ENCODE measurements around the gene TMPRSS9.

The TMPRSS9 gene

DNA sequence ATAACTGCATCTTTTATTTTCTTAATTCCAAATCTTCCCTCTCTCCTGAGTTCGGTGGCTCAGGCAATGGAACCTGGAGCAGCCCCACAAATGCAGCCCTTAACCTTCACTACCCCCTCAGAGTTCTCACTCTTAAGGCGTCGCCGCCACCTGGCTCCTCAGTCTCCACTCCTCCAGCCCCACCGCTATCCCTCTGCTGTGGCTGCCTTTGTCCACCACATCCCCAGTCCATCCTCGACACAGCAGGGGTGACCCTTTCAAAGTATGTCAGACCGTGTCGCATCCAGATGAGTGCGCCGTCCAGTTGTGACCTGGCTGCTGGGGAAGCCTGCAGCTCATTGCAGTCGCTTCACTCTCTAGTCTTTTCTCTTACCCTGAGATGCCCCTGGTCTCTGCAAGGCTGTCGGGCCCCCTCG, 30.6 kb upstream of the TMPRSS9 start:
- DNase-seq (ENCODE audit: low spot score) = no peak

DNA sequence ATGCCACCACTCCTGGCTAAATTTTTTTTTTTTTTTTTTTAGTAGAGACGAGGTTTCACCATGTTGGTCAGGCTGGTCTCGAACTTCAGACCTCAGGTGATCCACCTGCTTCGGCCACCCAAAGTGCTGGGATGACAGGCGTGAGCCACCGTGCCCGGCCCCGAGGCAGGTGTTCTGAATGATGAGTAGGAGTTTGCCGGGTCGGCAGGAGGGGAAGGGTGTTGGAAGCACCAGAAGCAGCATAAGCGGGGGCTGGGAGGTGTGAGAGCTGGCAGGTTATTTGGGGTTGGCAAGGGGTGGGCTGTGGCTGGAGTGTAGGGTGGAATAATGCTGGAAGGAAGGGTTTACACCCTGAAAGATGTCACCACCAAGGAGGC, 29.8 kb upstream of the TMPRSS9 start:
- no peak for DNase-seq (ENCODE audit: low spot score)

GRCh38 chr19:2330632-2331284, 29.3 kb upstream of the TMPRSS9 start:
- DNase-seq (ENCODE audit: low spot score) = no peak

GRCh38 chr19:2331601-2332246, 28.3 kb upstream of the TMPRSS9 start:
- DNase-seq (ENCODE audit: low spot score) = no peak

DNA sequence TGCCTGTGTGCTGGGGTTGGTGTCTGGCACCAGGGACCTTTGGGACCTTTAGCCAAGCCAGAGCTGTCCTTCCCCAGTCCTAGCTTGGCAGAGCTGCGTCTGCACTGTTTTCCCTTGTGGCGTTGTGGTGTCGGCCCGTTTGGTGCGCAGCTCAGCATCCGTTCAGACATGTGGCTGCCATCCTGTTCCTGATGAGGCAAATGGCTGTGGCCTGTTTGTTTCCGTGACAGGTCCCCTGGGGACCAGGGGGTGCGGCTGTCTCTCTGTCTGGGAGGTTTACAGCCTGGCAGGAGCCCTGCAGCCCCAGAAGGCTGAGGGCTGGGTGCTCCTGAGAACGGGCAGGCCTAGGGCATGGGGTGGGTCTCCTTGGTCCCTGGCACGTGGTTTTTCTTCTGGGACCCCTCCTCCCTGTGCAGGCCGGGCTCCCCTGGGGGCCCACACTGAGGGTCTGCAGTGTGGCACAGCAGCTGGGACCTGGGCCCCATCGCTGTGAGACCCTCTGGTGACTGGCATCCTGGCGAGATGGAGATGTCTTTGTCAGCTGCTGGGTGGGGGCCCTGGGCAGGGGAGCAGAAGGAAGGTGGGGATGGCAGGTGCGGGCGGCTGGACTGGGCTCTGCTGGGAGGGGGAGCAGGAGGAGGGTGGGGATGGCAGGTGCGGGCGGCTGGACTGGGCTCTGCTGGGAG, 27.6 kb upstream of the TMPRSS9 start:
- peak; percentile 61 for DNase-seq (ENCODE audit: low spot score)

- no peak for DNase-seq (ENCODE audit: low spot score)
Observed at GRCh38 chr19:2333027-2333806, 26.8 kb upstream of the TMPRSS9 start.

DNA sequence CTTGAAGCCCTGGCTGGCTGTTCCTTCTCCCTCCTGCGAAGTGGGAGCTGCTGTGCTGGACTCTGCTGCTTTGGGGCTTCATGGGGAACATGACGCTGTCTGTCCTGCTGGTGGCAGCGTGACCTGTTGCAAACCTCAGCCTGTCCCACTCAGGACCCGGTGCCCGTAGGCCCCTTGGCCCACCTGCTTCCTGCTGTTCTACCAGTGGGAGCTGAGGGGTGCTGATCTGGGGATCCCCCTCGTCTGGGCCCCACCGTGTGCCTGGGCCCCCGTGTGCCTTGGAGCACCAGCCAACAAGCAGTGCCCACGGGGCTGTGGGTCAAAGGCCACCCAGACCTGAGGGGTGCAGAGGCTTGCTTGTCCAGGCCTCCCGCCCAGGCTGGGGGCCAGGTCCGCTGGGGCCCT, 26.3 kb upstream of the TMPRSS9 start:
- no peak for DNase-seq (ENCODE audit: low spot score)

- DNase-seq (ENCODE audit: low spot score) = no peak
Observed at GRCh38 chr19:2334426-2334825, 25.6 kb upstream of the TMPRSS9 start.

- DNase-seq (ENCODE audit: low spot score) = no peak
Observed at GRCh38 chr19:2334986-2335846, 24.8 kb upstream of the TMPRSS9 start.

DNA sequence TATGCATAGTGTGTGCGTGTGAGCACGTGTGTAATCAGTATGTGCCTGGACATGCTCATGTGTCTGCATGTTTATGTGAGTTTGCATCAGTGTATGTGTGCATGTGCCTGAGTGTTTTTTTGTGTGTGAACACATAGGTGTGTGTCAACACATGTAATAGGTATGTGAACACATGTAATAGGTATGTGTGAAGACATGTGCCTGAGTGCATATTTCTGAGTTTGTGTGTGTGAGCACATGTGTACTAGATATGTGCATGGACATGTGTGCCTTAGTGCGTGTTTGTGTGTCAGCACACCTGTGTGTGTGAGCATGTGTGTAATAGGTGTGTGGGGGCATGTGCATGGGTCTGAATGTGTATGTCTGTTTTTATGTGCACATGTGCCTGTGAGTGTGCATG, 24.2 kb upstream of the TMPRSS9 start:
- DNase-seq (ENCODE audit: low spot score) = no peak

GRCh38 chr19:2336528-2337328, 23.3 kb upstream of the TMPRSS9 start:
- no peak for DNase-seq (ENCODE audit: low spot score)

DNA sequence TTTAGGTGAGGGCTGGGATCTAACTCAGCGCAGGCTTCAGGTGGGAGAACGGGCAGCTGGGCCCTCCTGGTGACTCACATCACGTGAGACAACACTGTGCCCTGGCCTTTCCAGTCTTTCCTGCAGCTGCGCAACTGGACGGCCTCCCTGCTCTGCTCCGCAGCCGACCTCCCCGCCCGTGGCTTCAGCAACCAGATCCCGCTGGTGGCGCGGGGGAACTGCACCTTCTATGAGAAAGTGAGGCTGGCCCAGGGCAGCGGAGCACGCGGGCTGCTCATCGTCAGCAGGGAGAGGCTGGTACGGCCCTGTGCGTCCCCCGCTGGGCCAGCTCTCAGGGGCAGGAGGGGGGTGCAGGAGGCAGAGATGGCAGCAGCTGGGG, 22.7 kb upstream of the TMPRSS9 start:
- DNase-seq (ENCODE audit: low spot score) = no peak

- DNase-seq (ENCODE audit: low spot score) = no peak
Observed at GRCh38 chr19:2338055-2338615, 21.9 kb upstream of the TMPRSS9 start.

DNA sequence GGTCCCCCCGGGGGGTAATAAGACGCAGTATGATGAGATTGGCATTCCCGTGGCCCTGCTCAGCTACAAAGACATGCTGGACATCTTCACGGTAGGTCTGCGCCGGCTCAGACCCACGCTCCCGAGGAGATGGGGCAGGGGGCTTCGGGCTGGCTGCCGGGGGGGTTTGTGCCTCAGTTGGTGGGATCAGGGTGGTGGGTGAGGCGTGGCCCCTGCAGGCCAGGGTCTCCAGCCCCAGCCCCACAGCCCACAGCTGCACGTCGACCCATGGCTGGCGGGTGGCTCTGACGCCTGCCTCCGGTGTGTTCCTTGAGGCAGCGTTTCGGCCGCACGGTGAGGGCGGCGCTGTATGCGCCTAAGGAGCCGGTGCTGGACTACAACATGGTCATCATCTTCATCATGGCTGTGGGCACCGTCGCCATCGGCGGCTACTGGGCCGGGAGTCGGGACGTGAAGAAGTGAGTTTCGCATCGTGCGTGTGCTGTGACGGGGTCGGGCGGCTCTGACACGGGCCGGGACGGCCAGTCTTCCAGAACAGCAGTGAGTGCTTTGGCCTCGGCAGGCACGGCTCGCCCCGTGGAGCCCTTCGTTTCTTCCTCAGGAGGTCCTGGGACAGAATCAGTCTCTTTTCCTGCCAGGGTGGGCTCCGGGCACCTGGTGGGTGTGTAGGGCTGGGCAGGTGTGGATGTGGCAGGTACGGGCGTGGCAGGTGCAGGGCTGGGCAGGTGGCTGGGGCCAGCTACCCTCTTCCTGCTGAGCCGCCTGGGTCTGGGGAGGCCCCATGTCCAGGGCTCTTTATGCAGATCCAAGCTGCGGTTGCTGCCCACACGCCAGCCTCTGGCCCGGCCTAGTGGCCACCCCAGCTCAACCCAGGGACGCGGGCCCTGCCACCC, 21.1 kb upstream of the TMPRSS9 start:
- no peak for DNase-seq (ENCODE audit: low spot score)

DNA sequence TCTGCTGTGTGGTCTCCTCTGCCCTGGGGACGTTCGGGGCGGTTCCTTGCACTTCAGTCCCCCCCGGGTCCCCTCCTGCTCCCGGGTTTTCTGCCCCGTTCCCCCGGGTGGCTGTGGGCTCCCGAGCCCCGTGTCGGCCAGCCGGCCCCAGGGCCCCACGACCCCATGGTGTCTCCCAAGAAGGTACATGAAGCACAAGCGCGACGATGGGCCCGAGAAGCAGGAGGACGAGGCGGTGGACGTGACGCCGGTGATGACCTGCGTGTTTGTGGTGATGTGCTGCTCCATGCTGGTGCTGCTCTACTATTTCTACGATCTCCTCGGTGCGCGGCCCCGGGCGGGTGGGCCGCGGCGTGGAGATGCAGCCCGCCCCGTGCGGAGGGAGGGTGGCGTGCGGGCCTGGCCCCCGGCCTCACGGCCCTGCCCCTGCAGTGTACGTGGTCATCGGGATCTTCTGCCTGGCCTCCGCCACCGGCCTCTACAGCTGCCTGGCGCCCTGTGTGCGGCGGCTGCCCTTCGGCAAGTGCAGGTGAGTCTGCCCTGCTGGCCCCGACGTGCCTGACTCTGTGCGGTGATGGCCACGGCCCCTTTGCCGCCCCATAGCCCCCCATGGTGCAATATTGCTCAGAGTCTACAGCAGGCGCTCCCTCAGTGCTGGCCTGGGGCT, 20.3 kb upstream of the TMPRSS9 start:
- no peak for DNase-seq (ENCODE audit: low spot score)

DNA sequence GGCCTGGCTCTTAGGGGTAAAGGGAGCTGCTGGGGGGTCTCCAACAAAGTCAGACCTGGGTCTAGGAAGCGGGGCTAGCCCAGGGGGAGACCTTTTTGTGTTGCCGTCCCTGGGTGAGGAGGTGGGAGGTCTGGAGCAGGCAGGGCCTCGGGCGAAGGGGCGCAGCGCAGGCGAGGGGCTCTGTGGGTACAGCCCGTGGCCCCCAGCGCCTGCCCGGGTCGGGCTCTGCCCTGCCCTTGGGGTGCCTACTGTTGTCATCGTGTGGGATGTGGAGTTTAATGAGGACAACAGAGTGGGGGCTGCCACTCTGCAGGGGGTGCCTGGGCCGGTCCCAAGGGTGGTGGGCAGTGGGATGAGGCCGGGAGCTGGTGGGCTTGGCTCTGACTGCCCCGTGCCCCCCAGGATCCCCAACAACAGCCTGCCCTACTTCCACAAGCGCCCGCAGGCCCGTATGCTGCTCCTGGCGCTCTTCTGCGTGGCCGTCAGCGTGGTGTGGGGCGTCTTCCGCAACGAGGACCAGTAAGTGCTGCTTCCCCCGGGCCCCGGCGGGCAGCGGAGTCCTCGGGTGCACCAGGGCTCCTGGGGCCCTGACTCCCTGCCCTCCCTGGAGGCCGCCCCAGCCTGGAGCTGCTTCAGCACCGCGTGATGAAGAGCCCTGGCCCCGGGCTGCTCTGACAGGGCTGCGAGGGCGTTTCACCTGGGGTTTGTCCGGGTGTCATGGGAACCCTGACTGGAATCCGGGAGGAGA, 19.4 kb upstream of the TMPRSS9 start:
- DNase-seq (ENCODE audit: low spot score) = no peak

- no peak for DNase-seq (ENCODE audit: low spot score)
Observed at GRCh38 chr19:2341244-2341751, 18.8 kb upstream of the TMPRSS9 start.

GRCh38 chr19:2341982-2342381, 18.1 kb upstream of the TMPRSS9 start:
- DNase-seq (ENCODE audit: low spot score) = no peak

All from AG08395 (cell line).